ENCODE data around the gene LGALS9C. TPM values are rescaled to one million over a fixed set of nuclear protein-coding genes. Genes with fewer than 3 reads are reported as not detected.
A peak's percentile ranks its signal among the peaks of the same experiment; 100 is the strongest.
"Not testable (repeated sequence)": the region's sequence is repeated elsewhere in the genome, so short reads cannot be mapped to it uniquely, and the experiment has no call there.

LGALS9C gene
- total RNA-seq: under 1 TPM in 3 of 4 donors, not detected in 1; 0.30 to 0.76 (median 0.30) TPM

DNA sequence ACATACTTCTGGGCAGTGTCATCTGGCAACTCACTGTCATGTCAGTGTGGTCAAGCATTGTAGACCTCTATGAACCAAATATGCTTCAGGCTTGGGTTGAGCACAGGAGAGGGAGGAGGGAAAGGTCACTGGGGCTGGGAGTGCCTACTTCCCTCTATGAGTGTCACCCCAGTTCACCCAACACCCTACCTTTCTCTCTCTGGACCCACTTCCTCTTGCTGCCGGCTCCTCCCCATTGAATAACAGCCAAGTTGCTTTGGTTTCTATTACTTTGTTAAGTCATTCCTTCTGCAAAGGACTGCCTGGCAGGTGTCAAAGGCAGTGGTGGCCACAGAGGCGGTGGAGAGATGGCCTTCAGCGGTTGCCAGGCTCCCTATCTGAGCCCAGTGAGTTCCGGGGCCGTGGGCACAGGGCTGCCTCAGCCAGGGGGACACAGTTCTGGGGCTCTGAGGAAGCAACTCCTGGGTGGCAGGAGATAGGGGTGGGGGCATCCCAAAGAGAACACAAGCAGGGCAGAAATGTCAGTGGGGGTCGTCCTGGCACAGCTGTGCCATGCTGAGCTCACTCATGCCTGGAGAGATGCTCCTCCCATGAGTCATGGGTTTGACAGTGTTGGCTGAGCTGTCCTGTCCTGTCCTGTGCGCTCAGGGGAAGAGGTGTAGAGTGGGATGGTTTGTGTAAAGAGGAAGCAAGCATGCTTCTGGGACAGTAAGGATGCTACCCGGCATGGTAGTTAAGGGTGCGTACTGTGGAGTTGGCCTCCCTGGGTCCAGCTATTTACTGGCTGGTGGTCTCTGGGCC is at the start of gene LGALS9C:
LGALS9C (plus strand) TSS at position 282 of the 801 bp plus-strand sequence; CDS start at position 348, 66 bp downstream.
- WGBS, 2 donors: 59% methylated on average over 7 of the region's 9 CpGs
- DNase-seq (ENCODE audit: low spot score in 2 of 2): peak in 1 of 2 donors; percentile 85
- intact Hi-C loops (cut with DNase I; ENCODE audit: low total_unique reads); H3K4me3 ChIP-seq (ENCODE audit: low read depth, poor library complexity, severe bottlenecking): not testable (repeated sequence)

- intact Hi-C loops (cut with DNase I; ENCODE audit: low total_unique reads); DNase-seq (ENCODE audit: low spot score in 2 of 2); H3K4me3 ChIP-seq (ENCODE audit: low read depth, poor library complexity, severe bottlenecking): not testable (repeated sequence)
- no CpG with 5 or more reads among the region's 9 CpGs for WGBS, 2 donors
Measured at GRCh38 chr17:18432206-18432605, 44.4 kb upstream of the LGALS9C start.

DNA sequence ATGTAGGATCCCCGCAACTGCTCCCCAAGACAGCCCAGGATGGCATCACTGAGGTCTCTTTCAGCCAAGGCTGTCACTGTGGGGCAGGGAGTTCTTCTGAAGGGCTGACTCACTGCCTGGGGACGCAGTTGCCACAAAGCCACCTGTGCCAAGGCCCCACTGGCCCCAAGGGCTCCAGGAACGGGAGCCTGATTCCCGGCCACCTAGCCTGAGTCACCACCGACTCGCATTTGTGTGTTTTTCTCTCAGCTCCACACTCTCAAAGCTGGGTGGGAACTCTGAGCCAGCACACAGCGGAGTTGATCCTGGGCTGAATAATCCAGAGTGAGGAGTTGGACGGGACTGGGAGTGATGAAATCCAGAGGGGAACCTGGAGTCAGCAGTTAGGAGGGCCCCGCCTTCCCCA is 37.1 kb upstream of the LGALS9C start:
- DNase-seq (ENCODE audit: low spot score in 2 of 2); intact Hi-C loops (cut with DNase I; ENCODE audit: low total_unique reads); H3K4me3 ChIP-seq (ENCODE audit: low read depth, poor library complexity, severe bottlenecking): not testable (repeated sequence)
- no CpG with 5 or more reads among the region's 9 CpGs for WGBS, 2 donors

GRCh38 chr17:18442093-18442492 is 34.5 kb upstream of the LGALS9C start:
- intact Hi-C loops (cut with DNase I; ENCODE audit: low total_unique reads); H3K4me3 ChIP-seq (ENCODE audit: low read depth, poor library complexity, severe bottlenecking): not testable (repeated sequence)
- peak in 1 of 2 donors; percentile 86 for DNase-seq (ENCODE audit: low spot score in 2 of 2)
- no CpG with 5 or more reads among the region's 9 CpGs for WGBS, 2 donors

DNA sequence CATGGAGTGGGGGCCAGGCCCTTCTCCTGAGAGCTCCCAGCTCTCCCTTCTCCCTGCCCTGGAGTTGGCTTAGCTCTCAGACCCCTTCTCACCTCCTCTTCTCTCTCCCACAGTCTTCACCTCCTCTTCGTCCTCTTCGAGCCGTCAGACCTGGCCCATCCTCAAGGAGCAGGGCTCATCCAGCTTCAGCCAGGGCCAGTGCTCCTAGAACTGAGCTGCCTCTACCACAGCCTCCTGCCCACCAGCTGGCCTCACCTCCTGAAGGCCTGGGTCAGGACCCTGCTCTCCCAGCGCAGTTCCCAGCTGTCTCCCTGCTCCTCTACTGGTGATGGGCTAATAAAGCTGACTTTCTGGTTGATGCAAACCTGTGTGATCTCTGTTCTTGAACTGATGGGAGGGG is 34.1 kb upstream of the LGALS9C start:
- WGBS, 2 donors: no CpG with 5 or more reads among the region's 4 CpGs
- intact Hi-C loops (cut with DNase I; ENCODE audit: low total_unique reads); DNase-seq (ENCODE audit: low spot score in 2 of 2); H3K4me3 ChIP-seq (ENCODE audit: low read depth, poor library complexity, severe bottlenecking): not testable (repeated sequence)

DNA sequence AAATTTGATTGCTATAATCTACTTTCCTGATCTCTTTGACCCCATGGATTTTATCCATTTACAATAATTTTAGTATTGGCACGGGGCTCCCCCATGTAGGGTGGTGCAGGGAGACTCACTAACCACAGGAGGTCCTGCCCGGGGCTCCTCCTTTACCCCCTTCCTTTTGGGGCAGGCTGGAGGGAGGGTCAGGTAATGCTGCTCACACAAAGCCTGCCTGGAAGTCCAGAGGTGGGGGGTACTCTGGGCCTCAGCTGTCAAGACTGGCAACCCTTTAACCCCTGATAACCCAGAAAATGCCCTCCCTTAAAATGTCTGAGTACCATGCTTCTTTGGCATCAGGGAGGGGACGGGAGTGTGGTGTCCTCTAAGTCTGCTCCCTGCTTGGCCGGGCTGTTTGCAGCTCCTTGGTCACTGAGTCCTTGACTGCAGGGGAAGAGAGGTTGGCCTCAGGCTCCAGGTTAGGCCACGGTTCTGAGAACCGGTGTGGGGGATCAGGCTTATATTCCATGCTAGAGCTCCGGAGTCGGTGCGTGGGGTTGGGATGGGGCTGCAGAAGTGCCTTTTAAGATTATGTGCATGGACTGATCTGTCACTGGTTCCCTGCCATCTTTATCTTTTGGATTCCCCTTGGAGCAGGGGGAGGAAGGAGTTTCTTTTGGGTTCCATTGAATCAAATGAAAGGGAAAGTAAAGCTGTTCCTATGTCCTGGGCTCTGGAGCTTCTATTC is 28.9 kb upstream of the LGALS9C start:
- DNase-seq (ENCODE audit: low spot score in 2 of 2): peak in 1 of 2 donors; percentile 78

DNA sequence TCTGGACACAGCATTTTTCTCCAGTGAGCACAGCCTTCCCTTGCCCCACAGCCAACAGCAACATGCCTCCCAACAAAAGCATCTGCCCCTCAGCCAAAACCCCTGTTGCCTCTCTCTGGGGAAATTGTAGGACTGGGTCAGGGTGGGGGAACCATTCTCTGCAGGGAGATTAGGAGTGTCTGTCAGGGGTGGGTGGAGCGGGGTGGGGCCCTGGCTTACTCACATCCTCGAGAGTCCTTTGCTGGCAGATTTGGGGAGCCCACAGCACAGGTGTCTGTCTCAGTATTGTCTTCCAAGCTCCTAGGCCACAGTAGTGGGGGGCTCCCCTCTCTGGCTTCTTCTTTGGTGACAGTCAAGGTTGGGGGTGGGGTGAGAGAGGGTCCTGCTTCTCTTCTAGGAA is 28.3 kb upstream of the LGALS9C start:
- no CpG with 5 or more reads among the region's 2 CpGs for WGBS, 2 donors
- DNase-seq (ENCODE audit: low spot score in 2 of 2); intact Hi-C loops (cut with DNase I; ENCODE audit: low total_unique reads); H3K4me3 ChIP-seq (ENCODE audit: low read depth, poor library complexity, severe bottlenecking): not testable (repeated sequence)

More for the DNA sequence above, 28.9 kb upstream of the LGALS9C start:
- H3K4me3 ChIP-seq (ENCODE audit: low read depth, poor library complexity, severe bottlenecking); intact Hi-C loops (cut with DNase I; ENCODE audit: low total_unique reads): not testable (repeated sequence)
- 93% methylated on average over 7 of the region's 9 CpGs; no CpG with 5 or more reads in 1 of the 2 donors for WGBS, 2 donors

- intact Hi-C loops (cut with DNase I; ENCODE audit: low total_unique reads); H3K4me3 ChIP-seq (ENCODE audit: low read depth, poor library complexity, severe bottlenecking): not testable (repeated sequence)
- peak in 1 of 2 donors; percentile 28 for DNase-seq (ENCODE audit: low spot score in 2 of 2)
- WGBS, 2 donors: 74 to 76% methylated on average over 4 to 6 of the region's 7 CpGs
Measured at GRCh38 chr17:18449833-18450232, 26.8 kb upstream of the LGALS9C start.

DNA sequence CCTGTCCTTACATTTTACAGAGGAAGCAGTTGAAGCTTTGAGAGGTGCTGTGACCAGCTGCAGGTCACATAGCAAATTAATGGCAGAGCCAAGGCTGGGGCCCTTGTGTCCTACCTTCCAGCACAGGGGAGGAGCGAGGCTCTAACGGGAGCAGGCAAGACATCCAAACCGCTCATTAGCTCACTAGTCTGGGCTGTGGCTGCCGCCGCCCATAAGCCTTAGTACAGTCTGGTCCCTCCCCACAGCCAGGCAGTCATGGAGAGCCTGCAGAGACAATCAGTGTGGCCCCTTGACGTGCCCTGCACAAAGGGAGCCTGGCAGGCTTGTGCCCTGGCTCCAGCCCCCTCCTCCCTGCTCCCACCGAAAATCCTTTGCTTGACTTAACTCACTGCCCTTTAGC is 25.6 kb upstream of the LGALS9C start:
- 43% methylated on average over 7 of the region's 7 CpGs; no CpG with 5 or more reads in 1 of the 2 donors for WGBS, 2 donors

DNA sequence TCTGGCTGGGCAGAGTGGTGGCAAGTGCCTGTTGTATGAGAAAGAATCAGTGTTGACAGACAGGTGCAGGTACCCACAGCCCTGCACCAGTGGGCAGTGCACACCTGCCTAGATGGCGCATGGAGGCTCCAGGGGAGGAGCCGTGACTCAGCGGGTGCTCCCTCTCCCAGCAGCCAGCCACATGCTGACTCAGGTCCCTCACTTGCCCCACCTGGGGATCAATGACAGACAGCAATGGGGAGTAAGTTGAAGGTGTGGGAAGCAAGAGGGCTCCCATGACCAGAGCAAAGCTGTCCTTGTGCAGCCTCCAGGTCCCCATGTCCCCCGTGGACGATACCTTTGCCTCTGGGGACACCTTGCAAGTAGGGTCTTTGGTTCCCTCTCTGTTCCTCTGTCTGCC is 24.6 kb upstream of the LGALS9C start:
- peak in 1 of 2 donors; percentile 81 for DNase-seq (ENCODE audit: low spot score in 2 of 2)
- WGBS, 2 donors: 37 to 61% methylated on average over 3 to 5 of the region's 5 CpGs
- intact Hi-C loops (cut with DNase I; ENCODE audit: low total_unique reads); H3K4me3 ChIP-seq (ENCODE audit: low read depth, poor library complexity, severe bottlenecking): not testable (repeated sequence)

More for the DNA sequence above, 25.6 kb upstream of the LGALS9C start:
- DNase-seq (ENCODE audit: low spot score in 2 of 2): peak in 1 of 2 donors; percentile 42
- intact Hi-C loops (cut with DNase I; ENCODE audit: low total_unique reads); H3K4me3 ChIP-seq (ENCODE audit: low read depth, poor library complexity, severe bottlenecking): not testable (repeated sequence)

- 44 to 45% methylated on average over 8 of the region's 8 CpGs for WGBS, 2 donors
Measured at GRCh38 chr17:18459035-18459434, 17.6 kb upstream of the LGALS9C start.

GRCh38 chr17:18463831-18464502 is 12.6 kb upstream of the LGALS9C start:
- intact Hi-C loops (cut with DNase I; ENCODE audit: low total_unique reads); H3K4me3 ChIP-seq (ENCODE audit: low read depth, poor library complexity, severe bottlenecking): not testable (repeated sequence)
- WGBS, 2 donors: 54 to 73% methylated on average over 9 of the region's 11 CpGs
- peak in 1 of 2 donors; percentile 75 for DNase-seq (ENCODE audit: low spot score in 2 of 2)

More at GRCh38 chr17:18459035-18459434, 17.6 kb upstream of the LGALS9C start:
- H3K4me3 ChIP-seq (ENCODE audit: low read depth, poor library complexity, severe bottlenecking); intact Hi-C loops (cut with DNase I; ENCODE audit: low total_unique reads): not testable (repeated sequence)
- peak in 1 of 2 donors; percentile 25 for DNase-seq (ENCODE audit: low spot score in 2 of 2)

DNA sequence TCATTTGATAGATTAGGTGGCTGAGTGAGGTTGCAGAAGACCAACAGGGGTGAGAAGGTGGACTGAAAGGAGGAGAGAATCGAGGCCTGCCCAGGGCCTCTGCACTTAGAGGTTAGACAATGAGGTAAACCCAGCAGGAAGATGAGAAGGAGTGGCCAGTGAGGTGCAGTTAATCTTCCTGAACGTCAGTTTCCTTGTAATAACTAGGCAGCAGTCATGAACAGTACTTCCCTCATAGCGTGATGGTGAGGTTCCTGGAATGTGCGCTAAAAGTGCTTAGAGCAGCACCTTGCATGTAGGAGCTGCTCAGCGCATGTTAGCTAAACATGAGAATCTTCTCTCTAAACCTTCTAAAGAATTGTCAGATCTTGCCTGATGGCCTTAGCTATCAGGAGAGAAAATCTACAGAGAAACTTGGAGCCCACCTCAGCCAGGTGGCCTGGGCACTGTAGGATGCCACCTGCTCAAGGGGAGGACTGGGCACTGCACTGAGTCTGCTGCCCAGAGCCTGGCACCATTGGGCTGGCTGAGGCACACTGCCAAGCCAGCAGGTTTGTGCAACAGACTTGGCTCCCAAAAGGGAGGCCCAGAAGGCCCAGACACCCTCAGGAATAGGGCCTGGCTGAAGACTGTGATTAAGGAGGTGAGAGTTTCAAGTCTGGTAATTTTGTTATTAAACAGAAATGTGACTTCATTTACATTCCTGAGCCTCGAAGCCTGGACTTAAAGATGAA is 10.2 kb upstream of the LGALS9C start:
- intact Hi-C loops (cut with DNase I; ENCODE audit: low total_unique reads); H3K4me3 ChIP-seq (ENCODE audit: low read depth, poor library complexity, severe bottlenecking): not testable (repeated sequence)
- WGBS, 2 donors: 16 to 43% methylated on average over 3 to 4 of the region's 6 CpGs
- DNase-seq (ENCODE audit: low spot score in 2 of 2): peak in 1 of 2 donors; percentile 4

DNA sequence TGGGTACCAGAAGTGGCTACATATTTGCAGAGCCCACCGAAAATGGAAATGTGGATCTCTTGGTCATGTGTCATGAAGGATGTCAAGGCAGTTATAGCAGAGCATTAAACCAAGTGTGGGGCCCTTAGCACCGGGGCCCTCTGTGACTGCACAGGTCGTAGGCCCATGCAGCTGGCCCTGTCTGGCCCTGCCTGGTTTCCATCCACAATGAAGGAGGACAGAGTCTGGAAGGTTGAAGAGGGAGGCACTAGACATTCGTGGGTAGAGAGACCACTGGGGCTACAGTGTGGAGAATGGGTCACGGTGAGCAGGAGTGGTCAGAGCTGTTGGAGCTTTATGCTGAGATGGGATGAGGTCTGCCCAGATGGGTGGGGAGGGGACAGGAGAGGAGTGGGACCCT is 9.6 kb upstream of the LGALS9C start:
- DNase-seq (ENCODE audit: low spot score in 2 of 2): peak in 1 of 2 donors; percentile 54
- intact Hi-C loops (cut with DNase I; ENCODE audit: low total_unique reads): not testable (repeated sequence)
- WGBS, 2 donors: 77 to 88% methylated on average over 3 to 5 of the region's 5 CpGs

More for the DNA sequence above, 9.6 kb upstream of the LGALS9C start:
- H3K4me3 ChIP-seq (ENCODE audit: low read depth, poor library complexity, severe bottlenecking): not testable (repeated sequence)
